HT-29 (cell line): ENCODE results near the gene CDC42BPA. TPM values are rescaled to one million over a fixed set of nuclear protein-coding genes. Genes with fewer than 3 reads are reported as not detected.

Experiments
- DNase-seq: peaks from one replicate; pipeline ENCODE4 v3.0.0-alpha.2; 2015; ENCODE audit warnings: low spot score
- total RNA-seq: library from RNA; depleted of rRNA; stranded (reverse); fragments of >200 nt; shearing (Covaris generic); gene quantifications from 2 replicates; pipeline ENCODE4 v1.2.3, GENCODE V29; 2014

The CDC42BPA gene
- total RNA-seq, 1 experiment from 2014 or later: 17.9 TPM

- no peak for DNase-seq
Observed at GRCh38 chr1:226995365-226996332, 322.6 kb downstream of the CDC42BPA start.

GRCh38 chr1:226994586-226995364, 323.5 kb downstream of the CDC42BPA start:
- DNase-seq: no peak

GRCh38 chr1:226993814-226994585, 324.3 kb downstream of the CDC42BPA start:
- no peak for DNase-seq

GRCh38 chr1:226991920-226992319, 326.4 kb downstream of the CDC42BPA start:
- no peak for DNase-seq

- DNase-seq: no peak
Observed at GRCh38 chr1:226990133-226990716, 328.1 kb downstream of the CDC42BPA start.

GRCh38 chr1:226989085-226989920, 329.0 kb downstream of the CDC42BPA start:
- DNase-seq: no peak

GRCh38 chr1:226988334-226988666, 330.0 kb downstream of the CDC42BPA start:
- no peak for DNase-seq

- DNase-seq: no peak
Observed at GRCh38 chr1:226987623-226988333, 330.5 kb downstream of the CDC42BPA start.

- no peak for DNase-seq
Observed at GRCh38 chr1:226987179-226987536, 331.1 kb downstream of the CDC42BPA start.

GRCh38 chr1:226986496-226987178, 331.7 kb downstream of the CDC42BPA start:
- DNase-seq: no peak

- no peak for DNase-seq
Observed at GRCh38 chr1:226985839-226986463, 332.3 kb downstream of the CDC42BPA start.

GRCh38 chr1:226985239-226985838, 333.0 kb downstream of the CDC42BPA start:
- DNase-seq: no peak

- DNase-seq: no peak
Observed at GRCh38 chr1:226984521-226985238, 333.6 kb downstream of the CDC42BPA start.

- no peak for DNase-seq
Observed at GRCh38 chr1:226983992-226984364, 334.3 kb downstream of the CDC42BPA start.

GRCh38 chr1:226983247-226983991, 334.9 kb downstream of the CDC42BPA start:
- DNase-seq: no peak

- DNase-seq: no peak
Observed at GRCh38 chr1:226982451-226983177, 335.7 kb downstream of the CDC42BPA start.
